Renal cortical epithelial cell (primary cell): ENCODE measurements around the gene PTH1R. TPM values are rescaled to one million over a fixed set of nuclear protein-coding genes. Genes with fewer than 3 reads are reported as not detected.

Experiments used
- DNase-seq: peaks from one replicate; pipeline ENCODE4 v3.0.0-alpha.2; 2011; ENCODE audit warnings: low read depth
- total RNA-seq: library from RNA; depleted of rRNA; stranded (reverse); fragments of >200 nt; gene quantifications from 2 replicates; pipeline ENCODE4 v1.2.3, GENCODE V29; 2014

The PTH1R gene
- total RNA-seq, 1 donor from 2014 or later, result 106 TPM

DNA sequence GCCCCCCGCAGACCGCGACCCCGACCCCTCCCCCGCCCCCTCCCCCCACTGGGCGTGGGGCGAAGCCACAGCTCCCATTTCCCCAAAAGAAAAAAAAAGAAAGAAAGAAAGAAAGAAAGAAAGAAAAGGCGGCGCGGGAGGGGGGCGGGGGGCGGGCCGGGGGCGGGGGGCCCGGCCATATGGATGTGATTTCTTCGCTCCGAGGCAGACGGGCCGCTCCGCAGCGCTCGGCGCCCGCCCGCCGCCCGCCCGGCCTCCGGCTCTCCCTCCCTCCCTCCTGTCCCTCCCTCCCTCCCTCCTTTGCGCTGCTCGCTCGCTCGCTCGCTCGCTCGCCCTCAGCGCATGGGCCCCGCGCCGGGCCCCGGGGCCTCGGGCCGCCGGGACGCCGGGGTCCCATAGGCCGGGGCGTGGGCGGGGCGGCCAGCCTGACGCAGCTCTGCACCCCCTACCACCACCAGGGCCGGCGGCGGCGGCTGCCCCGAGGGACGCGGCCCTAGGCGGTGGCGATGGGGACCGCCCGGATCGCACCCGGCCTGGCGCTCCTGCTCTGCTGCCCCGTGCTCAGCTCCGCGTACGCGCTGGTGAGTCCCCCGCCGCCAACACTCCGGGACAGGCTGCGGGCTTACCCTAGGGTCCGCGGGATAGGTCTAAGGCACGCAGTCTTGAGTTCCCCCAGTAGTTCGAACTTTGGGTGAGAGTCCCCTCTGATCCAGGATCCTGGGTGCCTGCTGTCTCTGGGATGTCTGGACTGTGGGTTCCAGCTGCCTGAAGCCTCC is 5.7 kb downstream of the PTH1R start:
- no peak for DNase-seq

DNA sequence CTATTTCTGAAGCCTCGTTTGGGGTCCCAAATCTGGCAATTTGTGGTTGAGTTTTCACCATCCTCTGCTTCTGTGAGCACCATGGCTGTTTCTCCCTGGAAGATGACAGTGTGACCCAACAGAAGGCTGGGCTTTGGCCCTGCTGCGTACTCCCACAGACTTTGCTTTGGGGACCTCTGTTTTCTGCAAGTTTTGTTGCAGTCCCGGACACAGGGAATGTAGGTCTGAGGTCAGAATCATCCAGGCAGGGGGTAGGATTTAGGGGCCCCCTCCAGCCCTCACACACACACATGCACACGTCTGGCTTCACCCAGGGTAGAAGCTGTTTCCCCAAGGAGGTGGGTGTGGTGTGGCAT is 6.3 kb downstream of the PTH1R start:
- DNase-seq, result no peak

DNA sequence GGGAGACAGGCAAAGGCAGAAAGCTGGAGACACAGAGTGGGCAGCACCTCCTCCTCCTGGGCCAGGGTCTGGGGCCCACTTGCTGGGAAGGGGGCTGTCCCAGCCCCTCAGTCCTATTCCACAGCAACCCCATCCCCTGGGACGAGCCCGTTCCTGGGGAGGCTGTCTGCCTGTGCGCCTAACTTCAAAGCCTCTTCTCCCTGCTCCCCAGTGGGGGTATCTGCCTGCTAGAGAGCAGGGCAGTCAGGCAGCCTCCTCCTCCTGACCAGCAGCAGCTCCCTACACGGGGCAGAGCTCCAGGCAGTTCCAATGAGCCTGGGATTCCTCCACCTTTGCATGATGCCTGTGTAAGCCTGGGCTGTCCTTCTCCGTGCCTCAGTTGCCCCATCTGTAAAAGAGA is 6.9 kb downstream of the PTH1R start:
- no peak for DNase-seq

GRCh38 chr3:46884929-46885328 is 7.4 kb downstream of the PTH1R start:
- no peak for DNase-seq

GRCh38 chr3:46885612-46886011 is 8.1 kb downstream of the PTH1R start:
- no peak for DNase-seq

DNA sequence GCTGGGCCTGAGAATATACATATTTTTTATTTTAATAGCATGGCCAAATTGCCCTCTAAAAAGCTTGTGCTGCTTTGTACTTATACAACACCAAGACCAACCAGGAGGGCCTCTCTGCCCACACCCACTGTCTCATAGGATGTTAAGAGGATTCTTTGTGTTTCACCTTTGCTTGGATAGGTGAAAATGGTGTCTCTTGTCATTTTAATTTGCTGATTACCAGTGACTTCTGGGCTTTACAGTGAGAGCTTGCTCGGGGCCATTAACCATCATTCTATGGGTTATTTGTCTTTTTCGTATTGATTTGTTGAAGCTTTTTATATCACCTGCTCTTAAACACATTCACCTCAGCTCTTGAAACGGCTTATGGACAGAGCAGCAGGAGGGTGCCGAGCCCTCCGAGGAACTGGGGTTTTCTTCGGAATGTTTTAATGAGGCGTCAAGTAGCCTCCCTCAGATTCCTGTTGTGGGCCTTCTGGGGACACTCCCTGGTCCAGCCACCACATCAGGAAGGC is 10.5 kb downstream of the PTH1R start:
- no peak for DNase-seq

DNA sequence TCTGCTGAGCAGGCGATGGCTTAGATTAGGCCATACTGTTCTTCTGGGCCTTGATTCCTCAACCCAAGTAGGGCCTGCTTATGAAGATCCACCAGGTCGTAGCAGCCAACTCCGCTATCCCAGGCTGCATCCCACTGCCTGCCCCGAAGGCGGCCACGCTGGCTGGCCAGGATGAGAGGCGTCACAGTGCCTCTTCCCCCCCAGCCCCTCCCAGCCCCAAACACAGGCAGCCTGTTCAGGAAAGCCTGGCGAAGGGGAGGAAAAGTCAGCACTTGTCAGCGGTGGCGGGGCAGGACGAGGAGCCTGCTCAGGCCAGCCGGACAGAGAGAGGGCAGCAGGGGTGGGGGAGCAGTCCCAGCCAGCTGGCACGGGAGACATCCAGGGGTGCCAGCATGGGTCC is 11.2 kb downstream of the PTH1R start:
- DNase-seq, result no peak

DNA sequence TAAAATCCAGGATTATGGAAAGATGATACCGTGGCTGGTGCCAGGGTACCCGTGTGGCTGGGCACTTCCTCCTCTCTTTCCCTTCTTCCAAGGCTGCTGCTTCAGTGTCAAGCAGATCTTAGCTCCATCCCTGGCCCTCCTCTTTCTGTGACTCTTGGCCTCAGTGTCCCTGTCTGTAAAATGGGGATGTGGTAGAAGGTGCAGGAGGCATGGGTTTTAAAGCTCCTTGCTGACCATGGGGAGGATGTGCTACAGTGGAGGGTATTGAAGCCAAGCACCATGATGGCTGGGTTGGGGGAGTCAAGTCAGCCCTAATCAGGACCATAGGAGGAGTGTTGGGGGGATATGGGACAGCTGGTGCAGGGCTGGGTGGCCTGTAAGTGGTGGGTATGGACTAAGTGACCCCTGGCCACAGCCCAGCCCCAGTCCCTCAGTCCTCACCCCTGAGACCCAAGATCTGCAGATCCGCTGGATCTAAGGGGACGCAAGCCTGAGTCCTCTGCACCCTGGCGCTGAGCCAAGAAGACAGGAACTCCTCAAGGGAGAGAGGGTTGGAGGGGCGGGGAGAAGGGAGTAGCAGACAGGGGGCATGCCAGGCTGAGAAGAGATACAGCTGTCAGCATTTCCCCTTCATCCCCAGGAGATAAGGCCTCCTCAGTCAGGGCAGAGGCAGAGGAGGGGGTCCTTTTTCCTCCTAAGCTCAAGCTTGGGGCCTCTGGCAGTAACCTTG is 12.0 kb downstream of the PTH1R start:
- no peak for DNase-seq

DNA sequence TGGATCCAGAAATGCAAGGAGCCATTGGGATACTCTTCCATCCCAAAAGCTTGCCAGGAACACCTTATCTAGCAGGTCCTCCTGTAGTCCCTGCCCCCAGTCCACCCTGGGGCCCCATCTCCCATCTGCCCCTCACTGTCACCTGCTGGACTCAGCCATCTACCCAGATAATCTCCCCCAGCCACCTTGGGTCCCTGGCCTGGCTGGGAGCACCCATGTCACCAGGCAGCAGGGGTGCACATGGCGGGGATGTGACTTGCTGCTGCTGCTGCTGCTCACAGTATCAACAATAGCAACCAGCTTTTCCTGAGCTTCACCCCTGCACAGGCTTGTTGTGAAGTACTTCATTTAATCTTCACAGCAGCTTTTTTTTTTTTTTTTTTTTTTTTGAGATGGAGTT is 12.6 kb downstream of the PTH1R start:
- DNase-seq, result no peak

DNA sequence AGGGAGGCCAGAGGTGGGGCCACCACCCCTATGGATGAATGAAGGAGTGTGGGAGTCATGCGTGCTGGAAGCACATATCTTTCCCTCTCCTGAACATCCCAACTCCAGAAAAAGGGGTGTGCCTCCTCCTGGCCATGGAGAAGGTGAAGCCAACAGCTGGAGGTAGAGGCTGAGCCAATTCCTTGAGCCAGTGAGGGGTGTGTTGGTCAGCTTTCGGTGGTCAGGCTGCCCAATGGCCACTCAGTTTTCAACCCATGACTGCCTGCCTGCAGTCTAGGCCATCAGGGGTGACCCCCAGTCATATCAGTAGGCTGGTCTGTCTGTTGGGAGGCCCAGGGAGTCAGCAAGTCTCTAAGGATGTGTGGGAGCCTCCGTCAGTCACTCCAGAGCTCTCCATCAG is 13.6 kb downstream of the PTH1R start:
- no peak for DNase-seq

DNA sequence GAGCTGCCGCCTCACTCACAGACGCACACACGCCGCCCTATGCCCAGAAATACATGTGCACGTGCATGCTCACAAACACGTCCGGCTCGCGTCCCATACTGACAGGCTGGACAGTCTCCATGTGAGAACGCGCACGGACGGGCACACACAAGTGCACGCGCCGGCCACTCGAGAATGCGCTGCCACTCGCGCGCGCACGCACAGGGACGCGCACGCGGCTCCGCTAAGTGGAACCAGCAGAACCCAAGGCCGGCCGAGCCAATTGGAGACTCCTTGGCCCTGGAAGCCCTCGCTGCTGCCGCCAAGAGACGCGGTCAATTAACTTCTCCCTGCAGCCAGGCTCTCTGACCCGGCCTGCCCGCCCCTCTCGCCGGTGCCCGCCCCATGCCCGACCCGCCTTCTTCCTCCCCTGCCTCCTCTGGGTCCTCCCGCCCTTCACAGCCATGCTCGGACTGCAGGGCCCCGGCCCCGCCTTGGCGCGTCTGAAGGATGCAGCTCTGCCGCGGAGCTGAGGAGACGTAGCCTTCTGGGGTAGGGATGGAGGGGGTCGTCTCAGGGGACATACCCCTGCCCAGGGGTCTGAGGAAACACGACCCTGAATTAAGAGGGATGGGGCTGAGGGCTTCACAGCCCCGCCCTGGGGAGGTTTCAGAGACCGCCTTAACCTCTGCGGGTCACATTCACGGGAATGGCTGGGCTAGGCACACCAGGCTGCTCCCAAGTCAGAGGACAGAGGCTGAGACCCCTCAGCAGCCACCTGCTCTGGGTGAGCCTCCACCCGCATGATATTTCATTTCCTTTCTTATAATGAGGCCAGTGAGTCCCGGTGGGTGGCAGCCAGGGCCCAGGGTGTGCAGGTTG is 15.0 kb downstream of the PTH1R start:
- DNase-seq, result peak; percentile 68

- no peak for DNase-seq
These were observed 15.7 kb downstream of the PTH1R start for GRCh38 chr3:46893146-46893748.

GRCh38 chr3:46893763-46894162 is 16.2 kb downstream of the PTH1R start:
- no peak for DNase-seq

DNA sequence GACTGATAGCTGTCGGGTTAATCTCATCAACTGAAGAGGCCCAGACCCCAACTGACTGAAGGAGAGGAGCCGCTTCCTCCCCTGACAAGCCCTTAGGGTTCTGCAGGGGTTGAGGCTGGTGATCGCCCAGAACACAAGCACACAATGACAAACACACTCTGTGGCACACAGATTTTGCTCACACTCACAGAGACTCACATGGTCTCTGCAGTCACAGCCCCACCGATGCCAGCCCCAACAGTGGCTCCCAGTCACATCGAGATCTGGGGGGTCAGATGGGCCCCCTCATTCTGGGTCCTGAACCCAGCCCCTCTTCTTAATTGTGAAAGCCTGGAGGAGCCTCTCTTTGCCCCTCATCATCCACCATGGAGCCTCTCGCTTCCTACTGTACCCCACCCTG is 16.7 kb downstream of the PTH1R start:
- no peak for DNase-seq

- peak; percentile 36 for DNase-seq
These were observed 17.7 kb downstream of the PTH1R start for GRCh38 chr3:46895204-46895660.

DNA sequence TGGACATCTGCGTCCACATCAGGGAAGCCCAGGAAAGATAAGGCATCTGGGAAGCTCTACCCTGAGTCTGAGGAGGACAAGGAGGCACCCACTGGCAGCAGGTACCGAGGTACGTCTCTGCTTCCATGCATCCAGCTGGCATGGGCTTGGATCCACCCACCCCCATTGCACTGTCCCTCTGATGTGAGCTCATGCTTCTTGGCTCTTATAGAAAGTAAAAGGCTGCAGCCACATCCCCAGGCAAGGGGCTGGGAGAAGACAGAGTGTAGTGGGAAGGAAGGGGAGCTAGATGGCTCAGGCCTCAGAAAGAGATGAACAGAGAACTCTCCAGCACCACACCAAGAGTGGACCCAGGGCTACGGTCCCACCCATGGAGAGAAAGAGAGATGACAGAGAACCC is 18.2 kb downstream of the PTH1R start:
- DNase-seq, result no peak

- no peak for DNase-seq
These were observed 18.9 kb downstream of the PTH1R start for GRCh38 chr3:46896386-46896785.

- no peak for DNase-seq
These were observed 19.5 kb downstream of the PTH1R start for GRCh38 chr3:46897031-46897430.

- no peak for DNase-seq
These were observed 20.4 kb downstream of the PTH1R start for GRCh38 chr3:46897829-46898320.

DNA sequence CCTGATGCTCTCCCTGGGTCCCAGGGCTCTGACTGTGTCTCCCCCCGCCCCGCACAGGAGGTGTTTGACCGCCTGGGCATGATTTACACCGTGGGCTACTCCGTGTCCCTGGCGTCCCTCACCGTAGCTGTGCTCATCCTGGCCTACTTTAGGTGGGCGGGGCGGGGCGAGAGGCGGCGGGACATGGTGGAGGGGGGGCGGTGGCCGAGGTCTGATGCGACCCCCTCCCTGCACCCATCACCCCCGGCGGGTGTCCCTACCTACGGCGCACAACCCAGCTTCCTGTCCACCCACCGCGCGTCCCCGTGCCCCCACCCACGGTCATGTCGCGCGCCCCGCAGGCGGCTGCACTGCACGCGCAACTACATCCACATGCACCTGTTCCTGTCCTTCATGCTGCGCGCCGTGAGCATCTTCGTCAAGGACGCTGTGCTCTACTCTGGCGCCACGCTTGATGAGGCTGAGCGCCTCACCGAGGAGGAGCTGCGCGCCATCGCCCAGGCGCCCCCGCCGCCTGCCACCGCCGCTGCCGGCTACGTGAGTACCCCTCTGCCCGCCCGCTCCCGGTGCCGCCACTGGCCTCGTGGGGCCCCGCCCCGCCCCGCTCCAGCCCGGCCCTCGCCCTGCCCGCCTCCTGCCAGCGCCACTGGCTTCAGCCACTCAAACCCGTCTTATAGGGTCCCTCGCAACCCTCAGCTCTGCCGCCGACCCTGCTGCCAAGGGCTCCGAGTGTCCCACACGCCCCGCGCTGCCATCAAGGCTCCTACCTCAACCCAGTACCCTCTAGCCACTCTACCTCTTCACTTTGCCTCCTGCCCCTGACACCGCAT is 21.0 kb downstream of the PTH1R start:
- DNase-seq, result no peak
